HL-60/S4 treated with retinoic acid at 250 ng/mL for 4 days and 3 days (cell line): ENCODE results near the gene SYNPO2.

Source experiments
- in situ Hi-C: fragments of 300-500 bp; cut with MboI; formaldehyde crosslinking; loops from 2 replicates; pipeline ENCODE4 v1.7.0; 2022; ENCODE audit warnings: low sequenced_read_pairs

The SYNPO2 gene

DNA sequence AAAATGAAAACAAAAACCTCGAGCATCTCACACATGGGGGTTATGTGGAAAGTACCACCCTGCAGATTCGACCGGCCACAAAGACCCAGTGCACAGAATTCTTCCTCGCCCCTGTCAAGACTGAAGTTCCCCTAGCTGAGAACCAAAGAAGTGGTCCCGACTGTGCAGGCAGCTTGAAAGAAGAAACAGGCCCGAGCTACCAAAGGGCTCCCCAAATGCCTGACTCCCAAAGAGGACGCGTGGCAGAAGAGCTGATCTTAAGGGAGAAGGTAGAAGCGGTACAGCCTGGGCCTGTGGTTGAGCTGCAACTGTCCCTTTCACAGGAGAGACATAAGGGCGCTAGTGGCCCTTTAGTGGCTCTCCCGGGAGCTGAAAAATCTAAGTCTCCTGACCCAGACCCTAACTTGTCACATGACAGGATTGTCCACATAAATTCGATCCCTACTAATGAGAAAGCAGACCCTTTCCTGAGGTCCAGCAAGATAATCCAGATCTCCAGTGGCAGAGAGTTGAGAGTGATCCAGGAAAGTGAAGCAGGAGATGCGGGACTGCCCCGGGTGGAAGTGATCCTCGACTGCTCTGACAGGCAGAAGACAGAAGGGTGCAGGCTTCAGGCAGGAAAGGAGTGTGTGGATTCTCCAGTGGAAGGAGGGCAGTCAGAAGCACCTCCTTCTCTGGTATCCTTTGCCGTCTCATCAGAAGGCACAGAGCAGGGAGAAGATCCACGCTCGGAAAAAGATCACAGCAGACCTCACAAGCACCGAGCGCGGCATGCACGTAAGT, 138.2 kb downstream of the SYNPO2 start:
- in situ Hi-C loops = loop anchor here (25.0 kb wide), 1 partner anchor 260 kb away; no protein-coding TSS in a partner anchor

GRCh38 chr4:119027811-119028210, 139.2 kb downstream of the SYNPO2 start:
- in situ Hi-C loops = loop anchor here (25.0 kb wide), 1 partner anchor 259 kb away; no protein-coding TSS in a partner anchor

GRCh38 chr4:119028296-119028695, 139.6 kb downstream of the SYNPO2 start:
- in situ Hi-C loops = loop anchor here (25.0 kb wide), 1 partner anchor 259 kb away; no protein-coding TSS in a partner anchor

- in situ Hi-C loops = loop anchor here (25.0 kb wide), 1 partner anchor 257 kb away; no protein-coding TSS in a partner anchor
Measured at GRCh38 chr4:119029847-119030535, 141.3 kb downstream of the SYNPO2 start.

GRCh38 chr4:119030536-119030890, 141.9 kb downstream of the SYNPO2 start:
- in situ Hi-C loops = loop anchor here (25.0 kb wide), 1 partner anchor 257 kb away; no protein-coding TSS in a partner anchor

- in situ Hi-C loops = loop anchor here (25.0 kb wide), 1 partner anchor 256 kb away; no protein-coding TSS in a partner anchor
Measured at GRCh38 chr4:119031218-119031617, 142.6 kb downstream of the SYNPO2 start.

DNA sequence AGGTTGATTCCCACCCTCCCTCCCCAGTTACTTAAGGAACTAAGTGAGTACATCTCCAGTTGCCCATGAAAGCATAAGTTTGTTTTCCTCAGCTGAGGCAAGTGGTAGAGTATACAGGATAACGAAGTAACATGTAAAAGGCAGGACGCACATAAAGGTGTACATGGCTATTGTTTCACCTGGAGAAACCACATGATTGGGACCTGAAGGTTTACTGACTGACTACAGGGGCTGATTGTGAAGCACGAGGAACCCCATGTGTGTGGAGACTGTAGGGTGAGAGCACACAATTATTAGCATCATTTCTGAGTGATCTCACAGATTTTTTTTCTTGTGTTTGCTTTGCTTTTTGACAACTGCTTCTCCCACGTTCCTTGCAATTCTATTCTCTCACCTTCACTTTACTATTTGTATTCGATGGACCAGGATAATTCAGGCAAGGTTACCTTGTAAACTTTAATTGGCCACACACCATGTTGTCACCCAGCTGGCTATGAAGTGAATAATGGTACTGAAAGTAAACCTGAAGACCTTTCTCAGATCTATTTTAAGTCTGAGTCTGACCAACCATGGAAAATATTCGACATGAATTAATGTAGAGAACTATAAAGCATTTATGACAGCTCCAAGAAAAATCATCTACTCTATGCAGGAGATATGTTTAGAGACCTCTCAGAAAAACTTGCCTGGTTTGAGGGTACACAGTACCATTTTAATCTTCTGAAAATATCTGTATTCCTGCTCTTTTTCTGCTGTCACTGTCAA, 144.4 kb downstream of the SYNPO2 start:
- in situ Hi-C loops = loop anchor here (25.0 kb wide), 1 partner anchor 254 kb away; no protein-coding TSS in a partner anchor

GRCh38 chr4:119034276-119035008, 145.8 kb downstream of the SYNPO2 start:
- in situ Hi-C loops = loop anchor here (25.0 kb wide), 1 partner anchor 253 kb away; no protein-coding TSS in a partner anchor

DNA sequence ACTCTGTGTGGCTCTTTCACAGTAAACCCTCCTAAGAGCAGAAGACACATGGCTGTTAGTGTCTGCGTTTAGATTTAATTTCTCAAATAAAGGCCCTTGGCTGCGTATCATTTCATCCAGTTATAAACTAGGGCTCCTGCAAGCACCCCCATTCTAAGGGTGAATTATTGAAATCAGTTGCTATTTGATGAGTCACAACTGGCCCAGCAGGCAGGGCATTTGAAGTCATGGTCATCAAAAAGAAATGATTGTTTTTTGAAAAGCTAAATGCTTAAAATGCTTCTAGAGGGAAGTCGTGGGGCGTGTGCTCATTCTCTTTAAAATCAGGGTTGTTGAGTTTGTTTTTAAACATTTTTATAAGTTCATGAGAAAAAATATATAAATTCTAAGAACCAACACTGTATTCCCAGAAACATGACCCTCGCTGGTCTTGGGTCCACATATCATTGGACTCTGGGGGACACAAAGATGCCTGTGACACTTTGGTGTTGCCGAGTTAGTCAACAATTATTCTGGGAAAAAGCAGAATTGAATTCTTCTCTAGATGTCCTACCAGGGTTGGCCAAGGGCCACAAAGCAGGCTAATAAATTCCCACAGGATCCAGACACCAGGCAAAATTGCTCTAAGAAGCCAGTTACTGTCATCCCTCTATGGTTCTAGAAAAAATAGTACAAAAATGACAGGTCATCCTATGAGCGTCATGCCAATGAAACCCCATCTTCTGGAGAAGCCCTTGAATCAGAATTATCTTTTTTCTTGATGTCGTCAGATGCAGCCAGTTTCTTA, 147.5 kb downstream of the SYNPO2 start:
- in situ Hi-C loops = loop anchor here (25.0 kb wide), 1 partner anchor 251 kb away; no protein-coding TSS in a partner anchor

GRCh38 chr4:119037709-119038108, 149.1 kb downstream of the SYNPO2 start:
- in situ Hi-C loops = loop anchor here (25.0 kb wide), 1 partner anchor 250 kb away; no protein-coding TSS in a partner anchor

- in situ Hi-C loops = loop anchor here (25.0 kb wide), 1 partner anchor 249 kb away; no protein-coding TSS in a partner anchor
Measured at GRCh38 chr4:119038116-119038841, 149.6 kb downstream of the SYNPO2 start.

GRCh38 chr4:119039160-119039559, 150.5 kb downstream of the SYNPO2 start:
- in situ Hi-C loops = loop anchor here (25.0 kb wide), 1 partner anchor 248 kb away; no protein-coding TSS in a partner anchor

GRCh38 chr4:119039779-119040178, 151.1 kb downstream of the SYNPO2 start:
- in situ Hi-C loops = loop anchor here (25.0 kb wide), 1 partner anchor 248 kb away; no protein-coding TSS in a partner anchor

DNA sequence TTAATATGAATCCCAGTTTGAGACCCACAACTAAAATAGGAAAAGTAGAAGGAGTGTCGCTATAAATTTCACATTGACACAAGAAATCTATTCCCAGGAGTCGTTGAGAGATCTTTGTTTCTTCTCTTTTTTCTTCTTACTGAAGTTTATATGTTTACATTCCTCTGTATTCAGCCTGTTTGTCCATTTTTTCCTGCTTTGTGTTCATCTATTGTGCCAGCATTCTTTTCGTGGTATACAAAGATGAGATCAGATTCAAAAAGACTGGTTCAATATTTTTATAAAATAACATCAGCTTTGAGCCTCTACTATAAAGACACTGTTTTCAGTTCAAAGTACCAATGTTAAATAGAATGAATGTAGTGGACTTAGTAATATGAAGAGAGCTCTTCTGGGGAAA, 151.6 kb downstream of the SYNPO2 start:
- in situ Hi-C loops = loop anchor here (25.0 kb wide), 1 partner anchor 247 kb away; no protein-coding TSS in a partner anchor

DNA sequence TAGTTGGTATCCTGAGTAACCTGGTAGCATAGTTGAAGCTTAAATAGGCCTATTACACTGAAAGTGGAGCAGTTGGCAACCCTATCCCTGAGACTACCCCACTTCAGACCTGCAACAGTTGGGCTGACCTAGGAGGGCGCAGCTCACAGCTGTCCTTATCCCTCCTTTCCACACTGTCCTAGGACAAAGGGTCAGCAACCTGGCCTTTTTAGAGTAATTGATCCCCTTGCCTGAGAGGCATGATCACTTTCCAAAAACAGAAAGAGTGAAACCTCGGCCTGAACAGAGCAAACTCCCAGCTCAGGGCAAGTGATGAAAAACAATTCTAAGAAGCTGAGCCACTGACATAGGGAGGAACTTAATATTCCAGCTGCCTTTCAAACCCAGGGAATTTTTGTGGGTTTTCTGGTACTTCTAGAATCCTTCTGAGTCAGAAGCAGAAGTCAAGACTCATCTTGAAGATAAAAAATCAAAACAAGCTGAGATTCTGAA, 152.1 kb downstream of the SYNPO2 start:
- in situ Hi-C loops = loop anchor here (25.0 kb wide), 1 partner anchor 247 kb away; no protein-coding TSS in a partner anchor

- in situ Hi-C loops = loop anchor here (25.0 kb wide), 1 partner anchor 246 kb away; no protein-coding TSS in a partner anchor
Measured at GRCh38 chr4:119041396-119041795, 152.7 kb downstream of the SYNPO2 start.

GRCh38 chr4:119041951-119042560, 153.4 kb downstream of the SYNPO2 start:
- in situ Hi-C loops = loop anchor here (25.0 kb wide), 1 partner anchor 245 kb away; no protein-coding TSS in a partner anchor
